Testis (tissue), 2 donors: Measurements from ENCODE around the gene GREB1.

Source experiments
- CTCF ChIP-seq, 3 experiments: fragments of 450-650 bp in 2 of 3; fragments of 200-600 bp in 1 of 3; sonication (generic) in 1 of 3; IDR thresholded peaks; one replicate each; pipeline ENCODE4 v1.5.1; 2016 to 2019; ENCODE audit warnings: antibody characterized with exemption in 3 of 3, mild to moderate bottlenecking in 2 of 3, moderate library complexity in 1 of 3
- POLR2A ChIP-seq: fragments of 450-650 bp; IDR thresholded peaks from one replicate; pipeline ENCODE4 v1.6.1; 2017; ENCODE audit warnings: antibody characterized with exemption, mild to moderate bottlenecking, moderate library complexity

- TF ChIP-seq CTCF (IDR thresholded peaks at IDR 0.05) (no peak), POLR2A (no peak)
Measured at GRCh38 chr2:11556101-11556806, 22.4 kb downstream of the GREB1 start.
